GM21717 (cell line): ENCODE results near the gene F5.
"Not testable (repeated sequence)": the region's sequence is repeated elsewhere in the genome, so short reads cannot be mapped to it uniquely, and the experiment has no call there.

Source experiments
- ATAC-seq: cut with Tn5 transposase; IDR thresholded peaks from one replicate; pipeline ENCODE4 v1.9.1; 2021; ENCODE audit warnings: mild to moderate bottlenecking, moderate library complexity; ENCODE audit not compliant: unreplicated experiment

Gene F5

DNA sequence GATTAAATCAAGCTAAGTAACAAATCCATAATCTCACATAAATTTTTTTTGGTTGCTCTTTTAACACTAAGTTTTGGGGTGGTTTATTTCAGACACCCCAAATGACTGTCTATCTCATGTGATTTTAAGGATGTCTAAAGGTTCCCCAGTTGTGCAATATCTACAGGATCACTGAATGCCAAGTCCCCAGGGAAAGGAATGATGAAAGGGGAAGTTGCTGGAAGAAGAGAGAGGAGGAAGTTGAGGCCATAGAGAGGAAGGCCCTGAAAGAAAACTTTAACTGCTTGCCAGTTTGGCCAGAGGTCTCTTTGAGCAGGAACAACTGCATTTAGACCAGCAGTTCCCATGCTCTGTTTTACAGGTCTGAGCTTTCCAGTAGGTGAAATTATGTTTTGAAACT is 73.1 kb downstream of the F5 start:
- ATAC-seq = no peak

- ATAC-seq = no peak
Measured at GRCh38 chr1:169511316-169512005, 74.8 kb downstream of the F5 start.

GRCh38 chr1:169510060-169510459 is 76.2 kb downstream of the F5 start:
- no peak for ATAC-seq

GRCh38 chr1:169509354-169509753 is 76.9 kb downstream of the F5 start:
- no peak for ATAC-seq

- ATAC-seq = no peak
Measured at GRCh38 chr1:169508432-169509338, 77.6 kb downstream of the F5 start.

GRCh38 chr1:169507413-169507812 is 78.9 kb downstream of the F5 start:
- ATAC-seq = no peak

- not testable (repeated sequence) for ATAC-seq
Measured at GRCh38 chr1:169503601-169504000, 82.7 kb downstream of the F5 start.

GRCh38 chr1:169499807-169500206 is 86.5 kb downstream of the F5 start:
- ATAC-seq = no peak

DNA sequence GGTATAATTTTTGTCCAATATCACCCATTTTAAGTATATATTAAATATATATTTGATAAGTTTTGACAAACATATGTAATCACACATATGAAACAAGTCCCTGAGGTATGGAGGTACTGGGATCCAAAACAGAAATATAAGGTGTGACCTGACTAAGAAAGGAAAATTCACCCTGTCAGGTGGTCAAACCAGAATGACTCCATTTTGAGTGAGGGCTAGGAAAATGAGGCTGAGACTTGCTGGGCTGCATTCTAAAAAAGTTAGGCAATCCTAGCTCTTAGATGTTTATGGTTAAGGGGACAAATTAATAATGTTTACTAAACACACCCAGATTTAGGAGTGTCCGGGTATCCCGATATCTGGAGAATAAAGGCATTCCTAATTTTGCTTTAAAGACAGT is 89.0 kb downstream of the F5 start:
- ATAC-seq = no peak

DNA sequence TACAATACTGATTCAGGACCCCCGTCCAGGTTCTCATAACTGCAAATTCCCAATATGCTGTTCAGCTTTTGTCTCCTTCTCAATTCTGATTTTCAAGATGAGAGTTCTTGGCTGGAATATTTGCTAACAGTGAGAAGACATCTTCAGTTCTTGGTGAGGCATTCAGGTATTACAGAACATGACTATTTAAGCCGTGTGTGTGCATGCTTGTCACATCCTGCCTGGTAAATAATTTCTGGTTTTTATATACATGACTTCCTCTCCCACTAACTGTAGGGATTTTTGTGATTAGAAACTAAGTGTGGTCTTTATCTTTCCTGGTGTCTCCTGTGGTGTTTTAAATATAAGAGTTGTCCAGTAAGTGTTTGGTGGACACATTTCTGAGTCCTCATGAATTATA is 90.4 kb downstream of the F5 start:
- ATAC-seq = no peak

- ATAC-seq = no peak
Measured at GRCh38 chr1:169495046-169495775, 91.1 kb downstream of the F5 start.

DNA sequence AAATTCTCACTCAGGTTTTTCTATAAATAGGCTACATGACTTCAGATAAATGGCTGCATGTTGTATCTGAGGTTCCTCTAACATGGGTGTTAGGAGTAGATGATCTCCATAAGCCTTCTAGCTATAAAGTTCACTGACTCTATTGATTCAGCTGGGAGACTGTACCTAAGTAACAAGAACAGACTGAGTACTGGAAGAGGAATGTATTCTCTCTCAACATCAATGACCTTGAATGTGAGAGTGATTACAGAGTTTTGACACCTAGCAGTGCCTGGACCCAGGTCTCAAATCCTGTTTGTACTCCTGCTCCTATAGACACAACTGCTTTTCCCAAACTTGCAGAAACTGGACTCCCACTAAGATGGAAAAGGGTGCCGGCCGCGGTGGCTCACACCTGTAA is 91.9 kb downstream of the F5 start:
- ATAC-seq = no peak

GRCh38 chr1:169493251-169493650 is 93.0 kb downstream of the F5 start:
- ATAC-seq = no peak

GRCh38 chr1:169491845-169492281 is 94.4 kb downstream of the F5 start:
- peak; percentile 66 for ATAC-seq

DNA sequence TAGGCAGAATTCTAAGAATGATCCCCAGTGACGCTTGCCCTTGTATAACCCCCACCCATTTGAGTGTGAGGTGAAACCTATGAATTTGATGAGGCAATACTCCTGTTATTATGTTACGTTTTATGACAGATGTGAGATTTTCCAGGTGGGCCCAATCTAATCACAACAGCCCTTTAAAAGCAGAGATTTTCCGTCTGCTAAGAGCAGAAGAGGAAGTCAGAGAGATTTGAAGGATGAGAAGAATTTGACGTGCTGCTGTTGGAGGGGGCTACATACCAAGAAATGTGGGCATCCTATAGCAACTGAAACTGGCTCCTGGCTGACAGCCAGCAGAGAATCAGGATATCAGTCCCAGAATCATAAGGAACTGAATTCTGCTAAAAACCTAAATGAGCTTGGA is 98.1 kb downstream of the F5 start:
- no peak for ATAC-seq

DNA sequence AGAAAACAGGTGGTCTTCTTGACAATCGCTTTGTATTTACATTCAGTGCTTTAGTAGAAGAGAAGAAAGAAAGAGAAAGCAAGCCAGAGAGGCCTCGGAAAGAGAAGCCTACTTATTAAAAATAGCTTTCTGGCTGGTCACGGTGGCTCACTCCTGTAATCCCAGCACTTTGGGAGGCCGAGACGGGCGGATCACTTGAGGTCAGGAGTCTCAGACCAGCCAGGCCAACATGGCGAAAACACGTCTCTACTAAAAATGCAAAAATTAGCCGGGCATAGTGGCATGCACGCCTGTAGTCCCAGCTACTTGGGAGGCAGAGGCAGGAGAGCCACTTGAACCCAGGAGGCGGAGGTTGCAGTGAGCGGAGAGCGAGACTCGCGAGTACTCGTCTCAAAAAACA is 98.7 kb downstream of the F5 start:
- no peak for ATAC-seq

DNA sequence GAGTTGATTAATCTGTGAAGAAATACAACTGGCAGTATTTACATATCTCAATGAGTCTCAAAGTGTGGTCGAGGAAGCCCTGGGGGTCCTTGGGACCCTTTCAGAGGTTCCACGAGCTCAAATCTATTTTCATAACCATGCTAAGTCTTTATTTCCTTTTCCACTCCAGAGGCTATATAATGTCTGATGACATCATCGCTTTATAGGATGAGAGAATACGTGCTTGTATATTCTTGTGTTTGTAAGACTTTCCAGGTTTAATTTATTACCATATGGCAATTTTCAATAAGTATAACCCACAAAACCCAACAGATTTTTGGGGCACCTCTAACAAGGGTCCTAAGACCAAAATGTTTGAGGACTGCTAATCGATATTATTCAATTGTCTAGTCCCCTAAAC is 99.1 kb downstream of the F5 start:
- ATAC-seq = no peak

DNA sequence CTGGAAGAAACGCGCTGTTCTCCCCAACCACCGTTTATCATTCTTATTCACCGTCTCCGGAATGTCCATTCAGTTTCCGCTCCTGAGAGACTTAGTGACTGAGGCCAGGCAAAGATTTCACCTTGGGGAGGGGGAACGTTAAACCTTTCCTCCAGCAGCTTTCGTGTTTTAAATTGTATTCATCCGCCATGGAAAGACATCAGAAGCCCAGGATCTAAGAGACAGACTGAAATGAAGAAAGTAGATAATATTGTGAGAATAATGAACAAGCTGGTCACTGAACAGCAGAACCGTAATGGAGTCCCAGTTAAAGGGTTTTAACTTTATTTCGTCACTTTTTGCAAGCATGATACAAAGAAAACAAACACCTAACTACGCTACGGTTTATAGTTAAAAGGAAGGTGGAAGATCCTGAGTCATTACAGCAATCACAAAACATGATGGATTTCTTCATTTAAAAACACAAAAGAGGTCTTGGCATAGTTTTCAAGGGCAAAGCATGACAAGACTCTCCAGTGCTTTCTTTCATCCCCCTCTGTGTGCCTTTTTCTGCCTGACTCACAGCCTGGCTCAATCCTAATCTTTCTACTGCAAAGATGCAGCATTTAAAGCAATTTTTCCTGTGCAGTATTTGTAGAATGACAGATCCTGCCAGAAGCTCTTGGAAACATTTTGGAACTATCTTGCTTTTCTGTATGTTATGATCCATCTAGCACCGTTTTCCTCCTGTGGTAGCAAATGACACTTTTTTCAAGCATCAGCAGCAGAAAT is 99.8 kb downstream of the F5 start:
- no peak for ATAC-seq

DNA sequence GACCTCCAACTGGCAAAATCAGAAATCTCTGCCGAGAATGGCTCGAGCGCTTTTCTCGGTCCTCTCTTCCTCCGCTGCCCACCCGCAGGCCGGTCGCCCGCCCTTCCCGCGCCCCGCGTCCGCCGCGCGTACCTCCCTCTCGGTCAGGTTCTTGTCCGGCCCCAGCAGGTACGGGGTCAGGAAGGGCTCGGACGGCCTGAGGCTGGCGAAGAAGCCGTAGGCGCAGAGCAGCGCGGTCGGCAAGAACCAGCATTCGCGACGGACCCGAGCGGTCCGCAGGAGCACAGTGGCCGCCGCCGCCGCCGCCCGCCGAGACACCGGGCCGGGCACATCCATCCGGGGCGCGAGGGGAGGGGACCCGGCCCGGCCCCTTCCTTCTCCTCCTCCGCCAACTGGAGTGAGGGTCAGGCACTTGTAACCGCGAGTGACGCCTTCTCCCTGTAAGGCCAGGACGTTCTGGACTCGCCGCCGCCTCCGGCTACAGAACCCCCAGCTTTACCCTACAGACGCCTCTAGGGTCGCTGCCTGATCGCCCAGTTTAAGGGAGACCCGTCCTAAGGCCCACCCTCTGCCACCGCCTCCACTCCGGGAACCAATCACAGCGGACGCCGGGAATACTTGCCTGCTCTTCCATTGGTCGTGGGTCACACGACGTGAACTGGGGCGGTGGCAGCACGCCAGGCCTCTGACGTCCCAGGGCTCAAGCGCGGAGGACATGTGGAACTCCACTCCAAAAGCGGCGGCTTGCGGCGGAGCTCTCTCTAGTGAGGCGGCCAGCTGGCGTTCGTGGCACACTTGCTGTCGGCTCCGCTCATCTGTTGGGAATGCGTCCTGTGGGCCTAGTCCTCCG is 100.6 kb downstream of the F5 start, which contains the start of gene SLC19A2:
Gene SLC19A2 (minus strand): TSS at position 514 of the 850 bp plus-strand sequence. CDS start 178 bp downstream, at position 336.
- peak; percentile 99 for ATAC-seq
